ACC112 (cell line): ENCODE results near the gene WNT4.

ENCODE experiments used
- H2AFZ ChIP-seq: fragments of 200-600 bp; sonication (generic); one replicate; pipeline ENCODE4 v1.6.0; 2017; ENCODE audit warnings: antibody characterized with exemption, low read length; ENCODE audit not compliant: unreplicated experiment
- H3K27ac ChIP-seq: fragments of 200-600 bp; sonication (generic); 2 replicates; pipeline ENCODE4 v1.5.1; 2014; ENCODE audit warnings: low read depth, mild to moderate bottlenecking, antibody characterized with exemption, low read length, moderate library complexity
- H3K27me3 ChIP-seq: fragments of 200-600 bp; sonication (generic); 2 replicates; pipeline ENCODE4 v1.6.1; 2014; ENCODE audit warnings: mild to moderate bottlenecking, antibody characterized with exemption, low read length, moderate library complexity, mixed read lengths; ENCODE audit not compliant: insufficient read depth
- H3K36me3 ChIP-seq: fragments of 200-600 bp; sonication (generic); 2 replicates; pipeline ENCODE4 v1.6.1; 2016; ENCODE audit warnings: mild to moderate bottlenecking, antibody characterized with exemption, low read length, moderate library complexity, mixed read lengths; ENCODE audit not compliant: insufficient read depth
- H3K4me1 ChIP-seq: fragments of 200-600 bp; sonication (generic); one replicate; pipeline ENCODE4 v1.6.1; 2016; ENCODE audit warnings: low read length, mixed read lengths; ENCODE audit not compliant: insufficient read depth, unreplicated experiment, control insufficient read depth
- H3K4me3 ChIP-seq: fragments of 200-600 bp; sonication (generic); 2 replicates; pipeline ENCODE4 v1.5.1; 2014; ENCODE audit warnings: mild to moderate bottlenecking, low read depth, low read length
- H3K79me2 ChIP-seq: fragments of 200-600 bp; sonication (generic); one replicate; pipeline ENCODE4 v1.6.0; 2016; ENCODE audit warnings: low read length; ENCODE audit not compliant: control insufficient read depth, unreplicated experiment, insufficient read depth

WNT4 gene

GRCh38 chr1:22143065-22144033, at the start of gene WNT4:
WNT4 (minus strand) TSS chr1:22143097; CDS start chr1:22142922, 175 bp downstream.
- H3K4me3 ChIP-seq: peak within 1 kb of the TSS; percentile 63
- peaks cover 64% of the 10 kb centered on the region for H3K27me3 ChIP-seq
- H3K36me3 ChIP-seq: no peaks in the 10 kb centered on the region
- no peak within 1 kb of the TSS for H3K27ac ChIP-seq
- no peaks in the 10 kb centered on the region for H3K79me2 ChIP-seq
- H3K4me1 ChIP-seq: no peaks in the 10 kb centered on the region
- H2AFZ ChIP-seq: no peak within 1 kb of the TSS

DNA sequence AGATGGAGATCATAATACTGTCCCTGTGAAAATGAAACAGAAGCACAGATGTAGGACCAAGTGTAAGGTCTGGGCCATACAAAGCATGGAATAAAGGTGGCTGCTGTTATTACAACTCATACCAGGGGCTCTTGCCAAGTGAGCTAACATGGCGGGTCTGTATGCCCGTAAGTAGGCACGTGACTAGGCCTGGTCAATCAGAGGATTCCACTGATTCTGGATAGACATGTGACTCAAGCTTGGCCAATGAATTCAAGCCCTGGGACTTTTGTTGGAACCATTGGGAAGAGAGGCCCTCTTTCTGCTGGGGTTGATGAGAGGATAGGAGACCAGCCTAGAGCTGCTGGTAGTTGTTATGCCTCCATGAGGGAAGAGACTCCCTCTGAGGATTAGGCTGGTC, 47.8 kb upstream of the WNT4 start:
- Histone ChIP-seq H3K4me1 (no peaks in the 10 kb centered on the region), H3K36me3 (no peaks in the 10 kb centered on the region), H2AFZ (no peak overlapping the region), H3K4me3 (no peak overlapping the region), H3K27me3 (peaks cover 61% of the 10 kb centered on the region), H3K79me2 (no peaks in the 10 kb centered on the region), H3K27ac (no peak overlapping the region)

GRCh38 chr1:22190251-22190650, 47.4 kb upstream of the WNT4 start:
- peaks cover 63% of the 10 kb centered on the region for H3K27me3 ChIP-seq
- no peaks in the 10 kb centered on the region for H3K4me1 ChIP-seq

DNA sequence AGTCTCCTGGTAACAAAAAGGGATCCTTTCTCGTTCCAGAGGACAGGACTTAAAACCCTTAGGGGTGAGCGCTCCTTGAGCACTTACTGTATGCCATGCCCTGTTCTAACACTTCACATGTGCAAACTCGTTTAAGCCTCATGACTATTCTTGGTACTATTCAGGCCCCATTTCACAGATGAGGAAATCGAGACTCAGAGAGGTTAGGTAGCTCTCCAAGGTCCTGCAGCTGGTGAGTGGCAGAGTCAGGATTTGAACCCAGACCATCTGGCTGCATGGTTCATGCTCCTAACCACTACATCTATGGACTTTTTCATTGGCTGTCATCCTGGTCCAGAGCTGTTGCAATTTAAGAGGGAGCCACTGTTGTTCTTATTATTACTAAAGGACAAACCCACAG, 46.7 kb upstream of the WNT4 start:
- H3K4me1 ChIP-seq: no peaks in the 10 kb centered on the region
- H3K27ac ChIP-seq: no peak overlapping the region
- H3K27me3 ChIP-seq: peaks cover 69% of the 10 kb centered on the region
- no peaks in the 10 kb centered on the region for H3K36me3 ChIP-seq
- no peak overlapping the region for H2AFZ ChIP-seq
- no peaks in the 10 kb centered on the region for H3K79me2 ChIP-seq
- no peak overlapping the region for H3K4me3 ChIP-seq

More at GRCh38 chr1:22190251-22190650, 47.4 kb upstream of the WNT4 start:
- Histone ChIP-seq H3K4me3 (no peak overlapping the region), H3K79me2 (no peaks in the 10 kb centered on the region), H2AFZ (no peak overlapping the region), H3K27ac (no peak overlapping the region), H3K36me3 (no peaks in the 10 kb centered on the region)

DNA sequence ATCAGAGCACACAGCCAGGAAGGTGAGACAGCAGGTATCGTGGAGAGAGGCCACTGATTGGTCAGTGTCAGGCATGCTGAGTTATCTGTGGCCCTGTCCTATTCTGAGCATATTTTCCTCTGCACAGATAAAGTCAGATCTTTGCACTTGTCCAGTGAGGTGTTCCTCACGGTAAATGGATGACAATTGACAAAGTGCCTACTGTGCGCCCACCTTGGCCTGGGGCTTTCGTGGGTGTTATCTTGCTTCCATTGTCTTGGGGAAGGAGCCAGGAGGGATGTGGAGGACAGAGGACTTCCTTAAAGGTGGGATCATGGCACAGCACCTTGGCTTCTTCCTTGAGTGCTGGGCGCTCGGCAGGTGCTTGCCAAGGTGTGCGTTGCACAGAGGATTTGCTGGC, 46.0 kb upstream of the WNT4 start:
- H3K27me3 ChIP-seq: peaks cover 73% of the 10 kb centered on the region

GRCh38 chr1:22188436-22188835, 45.5 kb upstream of the WNT4 start:
- no peaks in the 10 kb centered on the region for H3K4me1 ChIP-seq
- no peak overlapping the region for H3K27ac ChIP-seq
- no peaks in the 10 kb centered on the region for H3K36me3 ChIP-seq
- H3K27me3 ChIP-seq: peaks cover 74% of the 10 kb centered on the region
- no peaks in the 10 kb centered on the region for H3K79me2 ChIP-seq
- no peak overlapping the region for H3K4me3 ChIP-seq
- no peak overlapping the region for H2AFZ ChIP-seq

More for the DNA sequence above, 46.0 kb upstream of the WNT4 start:
- Histone ChIP-seq H2AFZ (no peak overlapping the region), H3K36me3 (no peaks in the 10 kb centered on the region), H3K79me2 (no peaks in the 10 kb centered on the region), H3K27ac (no peak overlapping the region), H3K4me1 (no peaks in the 10 kb centered on the region), H3K4me3 (no peak overlapping the region)

DNA sequence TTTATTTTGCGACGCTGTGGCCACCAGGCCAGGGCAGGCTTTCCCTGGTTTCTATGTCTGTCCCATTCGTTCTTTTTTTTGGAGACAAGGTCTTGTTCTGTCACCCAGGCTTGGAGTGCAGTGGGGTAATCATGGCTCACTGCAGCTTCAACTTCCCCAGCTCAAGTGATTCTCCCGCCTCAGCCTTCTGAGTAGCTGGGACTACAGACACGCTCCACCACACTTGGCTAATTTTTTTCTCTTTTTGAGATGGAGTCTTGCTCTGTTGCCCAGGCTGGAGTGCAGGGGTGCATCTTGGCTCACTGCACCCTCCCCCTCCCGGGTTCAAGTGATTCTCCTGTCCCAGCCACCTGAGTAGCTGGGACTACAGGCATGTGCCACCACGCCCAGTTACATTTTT, 43.4 kb upstream of the WNT4 start:
- Histone ChIP-seq H2AFZ (no peak overlapping the region), H3K27me3 (peaks cover 80% of the 10 kb centered on the region), H3K4me3 (no peak overlapping the region), H3K27ac (no peak overlapping the region), H3K36me3 (no peaks in the 10 kb centered on the region), H3K4me1 (no peaks in the 10 kb centered on the region), H3K79me2 (no peaks in the 10 kb centered on the region)

DNA sequence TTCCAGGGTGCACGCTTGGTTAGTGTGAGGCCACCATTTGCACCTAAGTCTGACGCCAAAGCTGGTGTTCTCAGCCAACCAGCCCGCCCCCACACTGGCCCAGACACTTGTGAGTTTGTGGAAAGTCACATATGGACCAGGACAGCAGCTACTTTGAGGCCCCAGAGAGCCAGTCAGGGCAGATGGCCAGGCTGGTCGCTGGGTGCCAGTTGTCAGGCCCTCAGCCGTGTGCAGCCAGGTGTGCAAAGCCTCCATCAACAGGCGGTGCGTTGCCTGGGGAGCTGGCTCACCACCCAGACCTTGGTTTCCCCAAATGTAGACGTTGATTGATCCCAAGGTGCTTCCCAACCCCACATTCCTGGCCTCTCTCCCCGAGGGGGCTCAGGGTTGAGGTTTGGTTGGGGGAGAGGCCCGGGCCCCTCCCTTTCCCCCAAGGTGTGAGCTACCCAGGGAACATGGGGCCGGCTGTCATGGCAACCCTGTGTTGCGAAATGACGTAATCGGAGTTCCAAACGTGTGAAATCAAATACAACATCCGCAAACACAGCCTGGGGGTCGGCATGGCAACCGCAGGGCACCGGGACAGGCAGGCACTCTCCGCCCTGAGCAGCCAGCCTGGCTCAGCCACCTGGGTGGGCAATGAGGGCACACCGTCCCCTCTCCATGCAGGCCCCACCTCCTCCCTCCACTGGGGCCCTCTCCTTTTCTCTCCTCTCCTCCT, 42.2 kb upstream of the WNT4 start:
- Histone ChIP-seq H3K36me3 (no peaks in the 10 kb centered on the region), H3K4me3 (no peak overlapping the region), H3K79me2 (no peaks in the 10 kb centered on the region), H3K4me1 (no peaks in the 10 kb centered on the region), H3K27me3 (peaks cover 75% of the 10 kb centered on the region), H3K27ac (no peak overlapping the region), H2AFZ (no peak overlapping the region)

- Histone ChIP-seq H3K4me1 (no peaks in the 10 kb centered on the region), H2AFZ (no peak overlapping the region), H3K79me2 (no peaks in the 10 kb centered on the region), H3K36me3 (no peaks in the 10 kb centered on the region), H3K4me3 (no peak overlapping the region), H3K27ac (no peak overlapping the region), H3K27me3 (peaks cover 80% of the 10 kb centered on the region)
Measured at GRCh38 chr1:22184454-22184853, 41.6 kb upstream of the WNT4 start.

DNA sequence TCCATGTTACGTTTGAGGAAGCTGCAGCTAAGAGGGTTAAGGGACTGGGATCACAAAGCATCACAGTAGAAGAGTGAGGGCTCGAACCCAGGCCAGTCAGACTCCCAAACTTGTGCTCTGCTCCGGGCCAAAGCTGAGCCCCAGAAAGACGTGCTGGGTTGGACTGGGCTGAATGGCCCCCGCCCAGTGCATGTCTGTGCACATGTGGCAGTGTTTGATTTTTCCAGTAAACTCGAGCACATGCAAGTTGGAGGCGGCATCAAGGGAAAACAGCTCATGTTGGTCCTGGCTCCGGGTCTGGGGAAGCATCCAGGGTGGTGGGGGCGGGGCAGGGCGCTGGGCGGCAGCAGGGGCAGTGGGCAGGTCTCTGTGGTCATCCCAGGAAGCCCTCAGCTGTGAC, 39.8 kb upstream of the WNT4 start:
- Histone ChIP-seq H3K4me1 (no peaks in the 10 kb centered on the region), H2AFZ (no peak overlapping the region), H3K27me3 (peaks cover 77% of the 10 kb centered on the region), H3K27ac (no peak overlapping the region), H3K4me3 (no peak overlapping the region), H3K79me2 (no peaks in the 10 kb centered on the region), H3K36me3 (no peaks in the 10 kb centered on the region)
